H9 (cell line): ENCODE results near the gene METTL3. TPM values are rescaled to one million over a fixed set of nuclear protein-coding genes. Genes with fewer than 3 reads are reported as not detected.
A peak's percentile ranks its signal among the peaks of the same experiment; 100 is the strongest.

Source experiments
- DNase-seq: peaks from one replicate; pipeline ENCODE4 v3.0.0-alpha.2; 2017
- H2AFZ ChIP-seq: one replicate; pipeline ENCODE4 v1.6.1; 2013; ENCODE audit warnings: mild to moderate bottlenecking, low read length, control low read depth, moderate library complexity
- H2AK5ac ChIP-seq: 2 replicates; pipeline ENCODE4 v1.6.1; 2013; ENCODE audit warnings: low read length, control low read depth, mixed read lengths; ENCODE audit not compliant: insufficient read length
- H2BK120ac ChIP-seq: one replicate; pipeline ENCODE4 v1.6.1; 2013; ENCODE audit warnings: low read depth, mild to moderate bottlenecking, low read length, control low read depth, inconsistent platforms; ENCODE audit not compliant: poor library complexity, severe bottlenecking
- H2BK12ac ChIP-seq: 2 replicates; pipeline ENCODE4 v1.6.1; 2013; ENCODE audit warnings: low read length, control low read depth, mixed read lengths, low read depth; ENCODE audit not compliant: insufficient read length
- H2BK15ac ChIP-seq: 2 replicates; pipeline ENCODE4 v1.6.1; 2013; ENCODE audit warnings: low read depth, low read length, control low read depth
- H2BK20ac ChIP-seq: one replicate; pipeline ENCODE4 v1.6.1; 2013; ENCODE audit warnings: low read depth, mild to moderate bottlenecking, low read length, control low read depth, inconsistent platforms; ENCODE audit not compliant: poor library complexity, severe bottlenecking
- H2BK5ac ChIP-seq: 2 replicates; pipeline ENCODE4 v1.6.1; 2013; ENCODE audit warnings: low read length, control low read depth, mixed read lengths; ENCODE audit not compliant: insufficient read length
- H3K14ac ChIP-seq: 2 replicates; pipeline ENCODE4 v1.6.1; 2013; ENCODE audit warnings: low read length, control low read depth; ENCODE audit not compliant: insufficient read depth
- H3K18ac ChIP-seq: 2 replicates; pipeline ENCODE4 v1.6.1; 2013; ENCODE audit warnings: low read depth, mild to moderate bottlenecking, mixed read lengths, low read length, control low read depth; ENCODE audit not compliant: insufficient read length
- H3K23ac ChIP-seq: 2 replicates; pipeline ENCODE4 v1.6.1; 2013; ENCODE audit warnings: low read length, control low read depth, mixed read lengths, low read depth; ENCODE audit not compliant: insufficient read length
- H3K23me2 ChIP-seq: 2 replicates; pipeline ENCODE4 v1.6.1; 2013; ENCODE audit warnings: low read depth, mild to moderate bottlenecking, mixed read lengths, low read length, control low read depth; ENCODE audit not compliant: insufficient read length, poor library complexity, severe bottlenecking
- H3K27ac ChIP-seq: 2 replicates; pipeline ENCODE4 v1.5.1; 2013; ENCODE audit warnings: low read length, control low read depth, mixed read lengths, low read depth; ENCODE audit not compliant: insufficient read length
- H3K27me3 ChIP-seq: 2 replicates; pipeline ENCODE4 v1.6.1; 2013; ENCODE audit warnings: low read length, control low read depth, inconsistent platforms; ENCODE audit not compliant: insufficient read depth
- H3K4ac ChIP-seq: 2 replicates; pipeline ENCODE4 v1.6.1; 2013; ENCODE audit warnings: low read depth, mild to moderate bottlenecking, control low read depth, inconsistent platforms, low read length, moderate library complexity
- H3K4me1 ChIP-seq: 2 replicates; pipeline ENCODE4 v1.6.1; 2013; ENCODE audit warnings: low read length, control low read depth, inconsistent platforms; ENCODE audit not compliant: insufficient read depth
- H3K4me2 ChIP-seq: 2 replicates; pipeline ENCODE4 v1.6.1; 2013; ENCODE audit warnings: low read length, control low read depth, mixed read lengths; ENCODE audit not compliant: insufficient read length, insufficient read depth
- H3K56ac ChIP-seq: 2 replicates; pipeline ENCODE4 v1.6.1; 2013; ENCODE audit warnings: low read depth, mild to moderate bottlenecking, mixed read lengths, low read length, control low read depth; ENCODE audit not compliant: insufficient read length
- H3K79me1 ChIP-seq: 2 replicates; pipeline ENCODE4 v1.6.1; 2013; ENCODE audit warnings: low read depth, mild to moderate bottlenecking, moderate library complexity, low read length, control low read depth, inconsistent platforms; ENCODE audit not compliant: insufficient read depth, poor library complexity, severe bottlenecking
- H3K79me2 ChIP-seq: 2 replicates; pipeline ENCODE4 v1.6.1; 2013; ENCODE audit warnings: low read length, control low read depth, inconsistent platforms; ENCODE audit not compliant: insufficient read depth
- H3K9ac ChIP-seq: 2 replicates; pipeline ENCODE4 v1.6.1; 2013; ENCODE audit warnings: low read length, control low read depth, mixed read lengths; ENCODE audit not compliant: insufficient read length; ENCODE audit errors: extremely low read depth
- H3K9me3 ChIP-seq: one replicate; pipeline ENCODE4 v1.6.1; 2013; ENCODE audit warnings: low read depth, low read length, inconsistent platforms; ENCODE audit not compliant: control insufficient read depth
- H3T11ph ChIP-seq: one replicate; pipeline ENCODE4 v1.6.1; 2013; ENCODE audit warnings: mild to moderate bottlenecking, low read length, control low read depth, inconsistent platforms
- H4K20me1 ChIP-seq: one replicate; pipeline ENCODE4 v1.6.1; 2013; ENCODE audit not compliant: control insufficient read depth, insufficient read length, insufficient read depth
- H4K5ac ChIP-seq: 2 replicates; pipeline ENCODE4 v1.6.1; 2013; ENCODE audit warnings: low read depth, mild to moderate bottlenecking, mixed read lengths, low read length, control low read depth; ENCODE audit not compliant: insufficient read length
- H4K8ac ChIP-seq: replicated peaks from 2 replicates; pipeline ENCODE4 v1.6.1; 2013; ENCODE audit warnings: low read length, control low read depth, mixed read lengths, low read depth; ENCODE audit not compliant: insufficient read length
- H4K91ac ChIP-seq: 2 replicates; pipeline ENCODE4 v1.6.1; 2013; ENCODE audit warnings: low read depth, mild to moderate bottlenecking, moderate library complexity, mixed read lengths, low read length, control low read depth; ENCODE audit not compliant: insufficient read length
- H3K27ac Mint-ChIP-seq, 3 experiments: 2 replicates in 2 of 3; 3 replicates in 1 of 3; pipeline ENCODE4 v1.8.0; 2020 to 2021; ENCODE audit warnings: mixed read lengths in 3 of 3, mild to moderate bottlenecking in 1 of 3, moderate library complexity in 1 of 3
- H3K27me3 Mint-ChIP-seq: 2 replicates; pipeline ENCODE4 v1.8.0; 2021; ENCODE audit warnings: low read depth, mild to moderate bottlenecking, moderate library complexity, mixed read lengths
- H3K36me3 Mint-ChIP-seq, 3 experiments: 2 replicates in 2 of 3; 3 replicates in 1 of 3; pipeline ENCODE4 v1.8.0; 2020 to 2021; ENCODE audit warnings: low read depth in 3 of 3, mixed read lengths in 3 of 3; ENCODE audit not compliant: insufficient read depth in 1 of 3
- H3K4me1 Mint-ChIP-seq, 2 experiments: 2 replicates each; pipeline ENCODE4 v1.8.0; 2020; ENCODE audit warnings: mixed read lengths in 2 of 2
- H3K4me3 Mint-ChIP-seq, 2 experiments: 2 replicates in 1 of 2; 3 replicates in 1 of 2; pipeline ENCODE4 v1.8.0; 2020 to 2021; ENCODE audit warnings: mild to moderate bottlenecking in 2 of 2, mixed read lengths in 2 of 2, moderate library complexity in 1 of 2
- H3K9me3 Mint-ChIP-seq, 2 experiments: 2 replicates in 1 of 2; 3 replicates in 1 of 2; pipeline ENCODE4 v1.8.0; 2020; ENCODE audit warnings: mild to moderate bottlenecking in 2 of 2, mixed read lengths in 2 of 2, moderate library complexity in 1 of 2
- WGBS: extraction: QIAGEN DNeasy Blood & Tissue Kit; methylation state at CpG from one replicate; pipeline ENCODE4 v1.1.7; 2013; ENCODE audit warnings: missing lambda C conversion rate, low lambda C conversion rate, mixed read lengths; ENCODE audit not compliant: insufficient read length; ENCODE audit errors: extremely low coverage; 5-methylcytosine and 5-hydroxymethylcytosine counted together
- total RNA-seq: library from RNA; stranded (reverse); gene quantifications from 2 replicates; pipeline ENCODE4 v1.2.1, GENCODE V29; 2021
- TF ChIP-seq, protein P1 (sequence below): fragments of 200-600 bp; sonication (generic); conservative IDR thresholded peaks from 3 replicates; pipeline ENCODE4 v1.8.0; 2021; ENCODE audit warnings: antibody characterized with exemption, mild to moderate bottlenecking

METTL3 gene
- total RNA-seq, 1 experiment from 2014 or later: 84.1 TPM

DNA sequence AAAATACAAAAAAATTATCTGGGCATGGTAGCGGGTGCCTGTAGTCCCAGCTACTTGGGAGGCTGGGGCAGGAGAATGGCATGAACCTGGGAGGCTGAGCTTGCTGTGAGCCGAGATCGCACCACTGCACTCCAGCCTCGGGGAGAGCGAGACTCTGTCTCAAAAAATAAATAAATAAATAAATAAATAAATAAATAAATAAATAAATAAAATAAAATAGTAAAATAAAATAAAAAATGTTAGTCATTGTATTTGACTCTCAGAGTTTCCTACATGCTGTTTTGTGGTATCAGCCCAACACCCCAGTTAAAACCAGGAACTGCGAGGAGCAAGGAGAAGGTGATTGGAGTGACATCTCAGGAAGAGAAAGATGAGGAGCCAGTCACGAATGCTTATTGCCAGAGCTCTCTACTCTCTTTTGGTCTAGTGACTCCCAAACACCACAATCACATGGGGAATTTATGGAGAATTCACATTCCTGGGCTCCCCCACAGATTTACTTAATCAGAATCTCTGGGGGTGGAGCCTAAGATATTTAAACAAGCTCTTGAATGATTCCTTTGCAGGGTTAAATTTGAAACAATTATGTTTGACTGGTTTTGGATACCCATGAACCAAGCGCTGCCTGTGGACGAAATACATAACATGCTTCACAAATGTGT, 30.4 kb upstream of the METTL3 start:
- H3K23ac ChIP-seq: no peak overlapping the region
- DNase-seq: no peak
- H3K4ac ChIP-seq: no peak overlapping the region
- H3K4me1 Mint-ChIP-seq: peaks cover 43 to 57% of the 10 kb centered on the region in 2 experiments
- no peaks in the 10 kb centered on the region; a peak in 1 of 7 replicates for H3K36me3 Mint-ChIP-seq
- H3K27ac ChIP-seq: no peak overlapping the region
- H3K27me3 ChIP-seq: no peaks in the 10 kb centered on the region
- H3K4me3 Mint-ChIP-seq: peak overlapping the region in 1 of 2 experiments; percentile 34; a peak in 2 of 5 replicates
- H4K8ac ChIP-seq: no peak overlapping the region
- no peaks in the 10 kb centered on the region; the same call in 1 of the 2 replicates for H3K79me2 ChIP-seq
- H2BK15ac ChIP-seq: no peak overlapping the region
- H2BK120ac ChIP-seq: no peak overlapping the region
- H2BK5ac ChIP-seq: no peak overlapping the region
- H3T11ph ChIP-seq: no peak overlapping the region
- no peak overlapping the region for H3K18ac ChIP-seq
- H3K79me1 ChIP-seq: no peaks in the 10 kb centered on the region
- no peak overlapping the region for H3K56ac ChIP-seq
- no peak overlapping the region; the same call in 1 of the 2 replicates for H3K14ac ChIP-seq
- peaks cover 4% of the 10 kb centered on the region; the same call in 1 of the 2 replicates for H3K4me1 ChIP-seq
- H2BK12ac ChIP-seq: peak overlapping the region; percentile 76
- no peaks in the 10 kb centered on the region for H4K20me1 ChIP-seq
- TF ChIP-seq, protein P1, sequence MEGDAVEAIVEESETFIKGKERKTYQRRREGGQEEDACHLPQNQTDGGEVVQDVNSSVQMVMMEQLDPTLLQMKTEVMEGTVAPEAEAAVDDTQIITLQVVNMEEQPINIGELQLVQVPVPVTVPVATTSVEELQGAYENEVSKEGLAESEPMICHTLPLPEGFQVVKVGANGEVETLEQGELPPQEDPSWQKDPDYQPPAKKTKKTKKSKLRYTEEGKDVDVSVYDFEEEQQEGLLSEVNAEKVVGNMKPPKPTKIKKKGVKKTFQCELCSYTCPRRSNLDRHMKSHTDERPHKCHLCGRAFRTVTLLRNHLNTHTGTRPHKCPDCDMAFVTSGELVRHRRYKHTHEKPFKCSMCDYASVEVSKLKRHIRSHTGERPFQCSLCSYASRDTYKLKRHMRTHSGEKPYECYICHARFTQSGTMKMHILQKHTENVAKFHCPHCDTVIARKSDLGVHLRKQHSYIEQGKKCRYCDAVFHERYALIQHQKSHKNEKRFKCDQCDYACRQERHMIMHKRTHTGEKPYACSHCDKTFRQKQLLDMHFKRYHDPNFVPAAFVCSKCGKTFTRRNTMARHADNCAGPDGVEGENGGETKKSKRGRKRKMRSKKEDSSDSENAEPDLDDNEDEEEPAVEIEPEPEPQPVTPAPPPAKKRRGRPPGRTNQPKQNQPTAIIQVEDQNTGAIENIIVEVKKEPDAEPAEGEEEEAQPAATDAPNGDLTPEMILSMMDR: no peak
- no peak overlapping the region for H2AFZ ChIP-seq
- no peak overlapping the region for H4K91ac ChIP-seq
- H2BK20ac ChIP-seq: no peak overlapping the region
- no peaks in the 10 kb centered on the region for H3K27me3 Mint-ChIP-seq
- no peaks in the 10 kb centered on the region for H3K9me3 ChIP-seq
- WGBS: no CpG with 5 or more reads among the region's 9 CpGs
- H2AK5ac ChIP-seq: no peak overlapping the region
- peak overlapping the region; percentile 63 to 98 (median 75); a peak in 5 of 7 replicates for H3K27ac Mint-ChIP-seq
- peaks cover 4% of the 10 kb centered on the region for H3K23me2 ChIP-seq
- H4K5ac ChIP-seq: no peak overlapping the region
- H3K9me3 Mint-ChIP-seq: peaks cover 3 to 4% of the 10 kb centered on the region in 2 experiments; a peak in 2 of 5 replicates
- no peak overlapping the region for H3K9ac ChIP-seq
- no peak overlapping the region for H3K4me2 ChIP-seq
